Skeletal muscle cell (primary cell): ENCODE results near the gene OSGIN1.
A peak's percentile ranks its signal among the peaks of the same experiment; 100 is the strongest.
"Not testable (repeated sequence)": the region's sequence is repeated elsewhere in the genome, so short reads cannot be mapped to it uniquely, and the experiment has no call there.

Source experiments
- DNase-seq: peaks from one replicate; pipeline ENCODE4 v3.0.0-alpha.2; 2010; ENCODE audit warnings: low read depth
- H3K4me3 ChIP-seq: 2 replicates; pipeline ENCODE4 v1.5.1; 2011; ENCODE audit warnings: low read depth, mild to moderate bottlenecking, control low read depth, low read length, moderate library complexity

OSGIN1 gene

GRCh38 chr16:83937922-83938885 lies 14.8 kb upstream of the OSGIN1 start:
- no peak overlapping the region for H3K4me3 ChIP-seq
- DNase-seq, result no peak

GRCh38 chr16:83939266-83939855 lies 13.7 kb upstream of the OSGIN1 start:
- no peak overlapping the region for H3K4me3 ChIP-seq
- no peak for DNase-seq

DNA sequence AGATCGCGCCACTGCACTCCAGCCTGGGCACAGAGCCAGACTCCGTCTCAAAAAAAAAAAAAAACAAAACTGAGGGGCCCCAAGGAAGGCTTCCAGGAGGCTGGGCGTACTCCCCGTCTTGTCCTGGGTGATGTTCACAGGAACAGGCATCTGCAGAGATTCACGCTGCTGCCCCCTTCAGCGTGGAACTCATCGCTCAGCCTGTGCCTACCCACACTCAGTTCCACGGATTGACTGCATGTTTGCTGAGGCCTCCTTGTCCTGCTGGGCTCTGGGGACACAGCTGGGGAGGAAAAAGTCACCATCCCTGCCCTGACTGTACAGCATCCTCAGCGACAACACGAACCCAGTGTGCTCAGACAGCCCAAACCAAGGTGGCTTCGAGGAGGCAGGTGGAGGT lies 12.9 kb upstream of the OSGIN1 start:
- no peak for DNase-seq
- H3K4me3 ChIP-seq, result no peak overlapping the region

DNA sequence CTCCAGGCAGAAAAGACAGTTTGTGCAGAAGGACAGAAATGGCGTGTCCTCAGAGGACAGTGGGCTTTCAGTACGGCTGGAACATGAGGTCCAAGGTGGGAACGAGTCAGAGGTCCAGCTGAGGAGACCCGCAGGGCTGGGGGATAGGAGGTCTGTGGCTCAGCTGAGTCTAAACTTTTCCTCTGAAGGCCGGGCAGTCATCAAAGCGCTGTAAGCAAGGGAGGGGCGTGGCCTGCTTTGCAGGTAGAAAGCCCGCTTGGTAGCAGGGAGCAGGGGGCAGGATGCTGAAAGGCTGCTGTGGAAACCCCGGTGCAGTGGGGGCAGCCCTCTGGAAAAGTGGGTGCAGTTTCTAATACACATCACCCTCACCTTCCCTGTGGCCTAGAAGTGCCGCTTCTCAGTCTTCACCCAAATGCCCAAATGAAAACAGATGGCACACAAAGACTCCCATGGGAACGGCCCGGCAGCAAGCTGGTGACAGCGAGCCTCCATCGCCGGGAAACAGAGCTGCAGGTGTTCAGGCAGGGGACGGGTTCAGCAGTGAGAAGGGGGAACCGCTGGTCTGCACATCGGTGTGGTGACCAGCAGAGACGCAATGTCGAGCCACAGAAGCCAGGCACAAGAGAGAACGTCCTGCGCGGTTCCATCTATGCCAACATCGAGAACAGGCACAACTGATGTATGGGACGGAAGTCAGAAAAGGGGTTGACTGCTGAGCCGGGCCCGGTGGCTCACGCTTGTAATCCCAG lies 12.2 kb upstream of the OSGIN1 start:
- no peak for DNase-seq
- H3K4me3 ChIP-seq, result no peak overlapping the region

- DNase-seq, H3K4me3 ChIP-seq: not testable (repeated sequence)
Observed at GRCh38 chr16:83941546-83941945, 11.5 kb upstream of the OSGIN1 start.

GRCh38 chr16:83942074-83942473 lies 11.0 kb upstream of the OSGIN1 start:
- no peak overlapping the region for H3K4me3 ChIP-seq
- DNase-seq, result no peak

GRCh38 chr16:83942815-83943515 lies 10.1 kb upstream of the OSGIN1 start:
- no peak overlapping the region for H3K4me3 ChIP-seq
- DNase-seq, result no peak

GRCh38 chr16:83943516-83944050 lies 9.5 kb upstream of the OSGIN1 start:
- no peak for DNase-seq
- no peak overlapping the region for H3K4me3 ChIP-seq

- no peak for DNase-seq
- H3K4me3 ChIP-seq, result no peak overlapping the region
Observed at GRCh38 chr16:83945587-83945986, 7.5 kb upstream of the OSGIN1 start.

DNA sequence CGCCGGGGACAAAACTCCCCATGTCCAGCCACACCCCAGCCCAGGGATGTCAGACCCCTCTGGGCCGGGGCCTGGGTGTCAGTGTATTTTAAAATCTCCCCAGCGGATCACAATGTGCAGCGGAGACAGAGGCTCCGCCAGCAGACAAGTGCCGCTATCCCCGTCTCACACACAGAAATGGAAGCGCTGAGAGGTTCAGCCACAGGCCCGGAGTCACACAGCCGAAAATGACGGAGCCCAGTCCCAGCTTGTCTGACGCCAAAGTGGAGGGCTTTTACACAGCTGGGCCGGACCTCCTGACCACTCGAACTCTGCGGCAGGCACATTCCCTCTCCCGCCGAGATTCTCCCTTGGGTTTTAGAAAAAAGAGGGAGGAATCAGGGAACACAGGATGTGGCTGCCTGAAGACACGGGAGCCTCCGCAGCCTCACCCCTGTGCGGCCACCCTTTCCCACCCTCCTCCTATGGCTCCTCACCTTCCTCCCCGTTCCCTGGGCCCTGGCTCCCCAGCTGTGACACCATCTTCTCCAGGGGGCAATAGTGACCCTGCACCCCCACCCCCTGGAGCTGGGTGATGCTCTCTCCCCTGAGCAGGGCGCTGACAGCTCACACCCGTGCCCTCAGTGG lies 6.8 kb upstream of the OSGIN1 start:
- H3K4me3 ChIP-seq, result no peak overlapping the region

GRCh38 chr16:83946781-83947566 lies 6.1 kb upstream of the OSGIN1 start:
- no peak for DNase-seq
- H3K4me3 ChIP-seq, result no peak overlapping the region

More for the DNA sequence above, 6.8 kb upstream of the OSGIN1 start:
- DNase-seq, result no peak

DNA sequence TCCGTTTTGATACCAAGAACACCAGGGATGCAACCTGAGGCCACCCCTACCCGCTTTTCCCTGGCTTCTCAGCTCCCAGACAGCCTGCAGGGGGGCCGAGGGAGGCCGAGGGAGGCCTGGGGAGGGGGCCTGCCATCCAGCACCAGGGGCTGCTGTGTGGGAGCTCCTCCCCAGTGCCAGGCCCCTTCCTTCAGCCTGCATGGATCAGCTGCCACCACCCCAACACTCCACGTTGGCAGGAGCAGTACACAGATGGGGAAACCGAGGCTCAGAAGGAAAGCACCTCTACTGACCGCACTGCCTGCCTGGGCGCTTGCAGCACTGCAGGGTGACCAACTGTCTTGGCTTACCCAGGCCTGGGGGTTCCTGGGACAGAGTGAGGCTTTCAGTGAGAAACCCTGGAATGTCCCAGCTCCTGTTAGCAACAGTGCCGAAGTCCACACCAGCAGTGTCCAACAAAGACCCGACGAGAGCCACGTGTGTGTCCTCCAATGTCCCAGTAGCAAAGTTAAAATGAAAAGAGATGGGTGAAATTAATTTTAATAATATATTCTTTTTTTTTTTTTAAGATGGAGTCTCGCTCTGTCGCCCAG lies 5.3 kb upstream of the OSGIN1 start:
- no peak for DNase-seq
- H3K4me3 ChIP-seq, result no peak overlapping the region

DNA sequence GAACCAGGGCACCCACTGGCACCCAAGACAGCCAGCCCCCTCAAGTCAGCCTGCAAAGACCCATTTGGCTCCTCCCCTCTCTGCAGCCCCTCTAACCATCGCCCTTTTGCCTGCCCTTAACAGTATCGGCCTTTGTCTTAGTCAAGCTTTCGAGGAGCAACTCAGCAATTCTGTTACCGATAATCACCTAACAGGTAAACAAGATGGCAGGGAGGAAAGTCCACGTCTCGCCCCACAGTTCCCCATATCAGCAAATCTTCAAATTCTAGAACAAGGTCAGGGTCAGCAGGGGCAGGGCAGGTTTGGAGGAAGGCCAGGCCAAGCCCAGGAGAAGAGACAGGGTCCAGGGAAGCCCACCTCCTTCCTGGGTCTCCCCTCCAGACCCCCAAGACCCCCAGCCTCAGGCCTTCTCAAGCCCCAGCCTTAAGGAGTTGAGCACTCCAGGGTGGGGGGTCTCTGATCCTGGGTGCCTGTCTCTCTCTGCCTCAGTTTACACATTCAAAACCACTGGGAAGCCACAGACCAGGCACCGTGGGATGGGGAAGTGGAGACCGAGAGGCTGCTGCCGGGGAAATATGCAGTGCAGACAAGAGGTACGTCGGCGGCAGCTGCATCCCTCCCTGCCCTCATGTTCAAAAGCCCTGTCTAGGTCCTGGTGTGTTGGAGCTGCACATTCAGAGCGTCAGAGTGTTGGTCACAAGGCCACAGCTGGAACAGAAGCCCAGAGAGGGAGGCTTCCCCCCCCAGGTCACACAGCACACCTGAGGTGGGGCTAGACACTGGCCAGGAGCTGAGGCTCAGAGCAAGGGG lies 3.9 kb upstream of the OSGIN1 start:
- DNase-seq, result no peak

GRCh38 chr16:83949724-83950001 lies 3.4 kb upstream of the OSGIN1 start:
- H3K4me3 ChIP-seq, result no peak overlapping the region
- no peak for DNase-seq

More for the DNA sequence above, 3.9 kb upstream of the OSGIN1 start:
- no peak overlapping the region for H3K4me3 ChIP-seq

DNA sequence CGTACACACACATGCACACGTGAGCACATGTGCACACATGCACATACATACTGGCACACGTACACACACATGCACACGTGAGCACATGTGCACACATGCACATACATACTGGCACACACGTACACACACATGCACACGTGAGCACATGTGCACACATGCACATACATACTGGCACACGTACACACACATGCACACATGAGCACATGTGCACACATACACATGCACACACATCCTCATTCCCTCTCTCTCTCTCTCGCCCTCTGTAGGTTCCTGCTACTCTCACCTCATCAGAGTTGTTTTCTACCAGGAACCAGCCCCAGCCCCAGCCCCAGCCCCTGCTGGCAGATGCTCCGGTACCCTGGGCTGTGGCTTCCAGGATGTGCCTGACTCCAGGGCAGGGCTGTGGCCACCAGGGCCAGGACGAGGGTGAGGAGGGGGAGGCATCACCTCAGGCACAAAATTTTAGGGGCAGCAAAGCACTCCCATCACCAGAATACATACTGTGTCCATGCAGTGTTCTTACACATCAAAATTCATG lies 2.1 kb upstream of the OSGIN1 start:
- DNase-seq, H3K4me3 ChIP-seq: not testable (repeated sequence)

- H3K4me3 ChIP-seq, result no peak overlapping the region
- no peak for DNase-seq
Observed at GRCh38 chr16:83951544-83951943, 1.5 kb upstream of the OSGIN1 start.

DNA sequence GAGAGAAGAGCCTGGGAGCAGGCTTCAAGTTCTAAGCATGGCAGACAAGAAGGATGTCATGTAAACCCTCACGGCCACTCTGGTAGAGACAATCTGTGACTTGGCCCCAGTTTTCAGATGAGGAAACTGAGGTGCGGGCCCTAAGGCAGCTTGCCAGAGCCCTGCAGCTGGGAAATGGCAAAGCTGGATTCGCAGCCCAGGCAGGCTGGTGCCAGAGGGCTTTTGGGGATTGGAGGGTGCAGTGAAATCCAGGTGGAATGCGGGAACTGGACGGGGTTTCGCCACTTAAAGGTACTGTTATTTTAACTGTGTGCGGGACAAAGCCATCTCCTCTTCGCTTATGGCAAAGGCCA lies 477 bp upstream of the OSGIN1 start:
- peak overlapping the region; percentile 59 for H3K4me3 ChIP-seq
- no peak for DNase-seq
